Measurements from ENCODE around the gene ADAP1.
"Not testable (repeated sequence)": the region's sequence is repeated elsewhere in the genome, so short reads cannot be mapped to it uniquely, and the experiment has no call there.

GRCh38 chr7:1002026-1002425, 47.5 kb upstream of the ADAP1 start:
- TF ChIP-seq, protein P1, sequence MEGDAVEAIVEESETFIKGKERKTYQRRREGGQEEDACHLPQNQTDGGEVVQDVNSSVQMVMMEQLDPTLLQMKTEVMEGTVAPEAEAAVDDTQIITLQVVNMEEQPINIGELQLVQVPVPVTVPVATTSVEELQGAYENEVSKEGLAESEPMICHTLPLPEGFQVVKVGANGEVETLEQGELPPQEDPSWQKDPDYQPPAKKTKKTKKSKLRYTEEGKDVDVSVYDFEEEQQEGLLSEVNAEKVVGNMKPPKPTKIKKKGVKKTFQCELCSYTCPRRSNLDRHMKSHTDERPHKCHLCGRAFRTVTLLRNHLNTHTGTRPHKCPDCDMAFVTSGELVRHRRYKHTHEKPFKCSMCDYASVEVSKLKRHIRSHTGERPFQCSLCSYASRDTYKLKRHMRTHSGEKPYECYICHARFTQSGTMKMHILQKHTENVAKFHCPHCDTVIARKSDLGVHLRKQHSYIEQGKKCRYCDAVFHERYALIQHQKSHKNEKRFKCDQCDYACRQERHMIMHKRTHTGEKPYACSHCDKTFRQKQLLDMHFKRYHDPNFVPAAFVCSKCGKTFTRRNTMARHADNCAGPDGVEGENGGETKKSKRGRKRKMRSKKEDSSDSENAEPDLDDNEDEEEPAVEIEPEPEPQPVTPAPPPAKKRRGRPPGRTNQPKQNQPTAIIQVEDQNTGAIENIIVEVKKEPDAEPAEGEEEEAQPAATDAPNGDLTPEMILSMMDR (IDR thresholded peaks at IDR 0.05) = not testable (repeated sequence)
- not testable (repeated sequence) for TF ChIP-seq POLR2A (IDR thresholded peaks at IDR 0.05)
